Pulmonary artery endothelial cell (primary cell): ENCODE data around the gene CNTD1. TPM values are rescaled to one million over a fixed set of nuclear protein-coding genes. Genes with fewer than 3 reads are reported as not detected.
"Not testable (repeated sequence)": the region's sequence is repeated elsewhere in the genome, so short reads cannot be mapped to it uniquely, and the experiment has no call there.

Source experiments
- DNase-seq: peaks from one replicate; pipeline ENCODE4 v3.0.0-alpha.2; 2011; ENCODE audit warnings: low read depth, low spot score
- total RNA-seq: library from RNA; depleted of rRNA; stranded (reverse); fragments of >200 nt; gene quantifications from 2 replicates; pipeline ENCODE4 v1.2.3, GENCODE V29; 2014

The CNTD1 gene, protein sequence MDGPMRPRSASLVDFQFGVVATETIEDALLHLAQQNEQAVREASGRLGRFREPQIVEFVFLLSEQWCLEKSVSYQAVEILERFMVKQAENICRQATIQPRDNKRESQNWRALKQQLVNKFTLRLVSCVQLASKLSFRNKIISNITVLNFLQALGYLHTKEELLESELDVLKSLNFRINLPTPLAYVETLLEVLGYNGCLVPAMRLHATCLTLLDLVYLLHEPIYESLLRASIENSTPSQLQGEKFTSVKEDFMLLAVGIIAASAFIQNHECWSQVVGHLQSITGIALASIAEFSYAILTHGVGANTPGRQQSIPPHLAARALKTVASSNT
- 0.04 TPM in 1 of 2 replicates, not detected in the other for total RNA-seq

GRCh38 chr17:42798383-42799380 is at the start of gene CNTD1, which contains the start of gene COA3:
CNTD1 (plus strand) TSS chr17:42798861; CDS start chr17:42799068, 207 bp downstream.
COA3 (minus strand) TSS chr17:42798704; CDS start chr17:42798681, 23 bp downstream.
- peak; percentile 48 for DNase-seq

DNA sequence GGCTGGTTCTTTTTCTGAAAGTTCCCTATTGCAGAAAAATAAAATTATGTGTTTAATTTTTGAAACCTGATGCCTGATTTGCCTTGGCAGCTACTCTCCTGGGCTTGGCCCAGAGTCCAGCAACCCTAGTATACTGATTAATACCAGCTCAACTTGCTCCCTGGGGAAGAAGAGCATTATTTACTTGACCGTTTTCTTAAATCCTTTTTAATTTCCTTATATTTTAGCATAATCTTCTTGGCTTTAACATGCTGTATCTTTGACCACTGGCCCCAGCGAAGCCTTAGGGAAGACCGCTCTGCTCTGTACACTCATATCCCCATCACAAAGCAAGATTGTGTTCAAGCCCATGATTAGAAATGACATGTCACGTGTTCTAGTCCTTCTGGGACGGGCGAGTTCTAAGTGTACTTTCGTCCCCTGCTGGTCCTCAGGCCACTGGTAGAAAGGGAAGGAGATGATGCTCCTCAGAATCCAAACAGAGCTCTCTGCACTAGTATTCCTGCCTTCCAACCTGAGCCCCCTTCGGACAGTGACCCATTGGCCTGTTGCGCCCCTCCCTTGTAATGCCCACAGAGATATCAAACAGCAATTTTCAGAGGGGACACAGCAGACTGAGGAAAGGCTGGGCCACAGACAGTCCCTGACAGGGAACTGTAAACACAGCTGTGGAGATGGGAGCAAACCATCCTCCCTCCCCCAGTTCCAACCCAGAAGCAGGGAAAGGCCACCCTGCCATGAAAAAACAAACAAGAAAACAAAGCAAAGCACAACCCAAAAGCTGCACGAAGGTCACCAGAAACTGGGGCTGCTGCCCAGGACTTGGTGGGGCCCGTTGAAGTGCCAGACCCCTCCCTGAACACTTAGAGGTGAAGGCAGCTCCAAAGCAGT is 49.5 kb upstream of the CNTD1 start:
- no peak for DNase-seq

GRCh38 chr17:42750739-42751344 is 47.8 kb upstream of the CNTD1 start:
- no peak for DNase-seq

- no peak for DNase-seq
Observed at GRCh38 chr17:42751628-42752027, 47.0 kb upstream of the CNTD1 start.

DNA sequence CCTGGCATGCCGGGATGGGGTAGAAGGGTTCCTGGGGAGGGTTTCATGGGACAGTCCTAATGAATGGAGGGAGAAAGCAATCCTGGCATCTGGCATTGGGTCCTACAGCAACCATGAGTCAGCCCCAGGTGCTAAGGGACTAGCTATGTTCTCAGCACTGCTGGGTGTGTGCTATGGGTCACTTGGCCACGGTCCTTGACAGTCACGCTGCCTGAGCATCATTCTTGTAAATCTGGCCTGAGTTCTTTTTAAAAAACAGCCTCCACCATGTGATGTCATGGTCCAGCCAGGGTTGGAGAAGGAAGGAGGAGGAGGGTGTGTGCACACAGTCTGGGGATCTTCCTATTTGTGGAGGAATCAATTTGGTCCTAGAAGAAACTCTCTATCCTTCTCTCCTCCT is 43.9 kb upstream of the CNTD1 start:
- no peak for DNase-seq

DNA sequence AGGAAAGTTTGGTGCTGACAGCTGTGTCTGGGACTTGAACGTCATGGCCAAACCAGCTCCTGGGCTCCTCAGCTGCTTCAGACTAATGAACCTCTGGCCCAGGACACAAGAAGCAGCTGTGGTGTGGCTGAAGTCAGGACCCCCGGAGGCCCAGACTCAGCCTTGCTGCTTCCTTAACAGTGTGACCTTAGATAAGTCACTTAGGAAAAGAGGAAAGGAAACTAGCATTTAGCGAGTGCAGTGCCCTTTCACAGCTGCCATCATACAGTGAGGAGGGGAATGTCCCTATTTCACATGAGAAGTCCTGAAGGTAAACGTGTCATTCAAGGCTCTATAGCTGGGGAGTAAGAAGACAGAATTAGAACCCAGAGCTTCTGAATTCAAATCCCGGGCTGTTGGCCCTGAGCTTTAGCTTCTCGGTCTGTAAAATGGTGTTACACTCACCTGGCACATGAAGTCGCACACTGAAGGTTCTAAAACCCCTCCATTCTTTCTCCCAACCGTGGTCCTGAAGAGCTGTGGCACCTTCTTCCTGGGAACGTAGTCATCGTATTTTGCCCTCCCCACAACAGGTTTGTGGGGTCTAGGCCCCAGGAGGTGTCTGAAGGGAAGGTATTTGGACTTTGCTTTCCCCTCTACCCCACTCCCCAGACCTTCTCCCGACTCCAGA is 38.5 kb upstream of the CNTD1 start:
- DNase-seq: no peak

- no peak for DNase-seq
Observed at GRCh38 chr17:42760652-42761581, 37.7 kb upstream of the CNTD1 start, which contains the start of gene RAMP2. RAMP2 (plus strand) TSS chr17:42761227; CDS start chr17:42761262, 35 bp downstream.

GRCh38 chr17:42761638-42762037 is 37.0 kb upstream of the CNTD1 start:
- DNase-seq: no peak

- no peak for DNase-seq
Observed at GRCh38 chr17:42766124-42766523, 32.5 kb upstream of the CNTD1 start.

DNA sequence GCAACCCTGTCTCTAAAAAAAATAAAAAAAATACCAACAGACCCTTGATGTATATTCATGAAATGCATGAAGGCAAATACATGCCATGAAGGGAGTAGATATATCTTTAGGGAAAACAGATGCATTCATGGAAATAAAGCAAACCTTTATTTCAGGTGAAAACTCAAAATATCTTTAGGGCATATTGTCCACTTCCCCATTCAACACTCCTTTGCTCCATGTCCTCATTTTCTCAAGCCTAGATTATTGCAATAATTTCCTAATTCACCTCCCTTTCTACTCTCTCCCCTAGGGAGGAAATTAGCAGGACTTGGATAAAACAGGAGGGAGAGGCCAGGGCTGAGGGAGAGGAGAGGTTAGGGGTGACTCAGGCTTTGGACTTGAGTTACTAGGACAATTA is 31.1 kb upstream of the CNTD1 start:
- DNase-seq: no peak

DNA sequence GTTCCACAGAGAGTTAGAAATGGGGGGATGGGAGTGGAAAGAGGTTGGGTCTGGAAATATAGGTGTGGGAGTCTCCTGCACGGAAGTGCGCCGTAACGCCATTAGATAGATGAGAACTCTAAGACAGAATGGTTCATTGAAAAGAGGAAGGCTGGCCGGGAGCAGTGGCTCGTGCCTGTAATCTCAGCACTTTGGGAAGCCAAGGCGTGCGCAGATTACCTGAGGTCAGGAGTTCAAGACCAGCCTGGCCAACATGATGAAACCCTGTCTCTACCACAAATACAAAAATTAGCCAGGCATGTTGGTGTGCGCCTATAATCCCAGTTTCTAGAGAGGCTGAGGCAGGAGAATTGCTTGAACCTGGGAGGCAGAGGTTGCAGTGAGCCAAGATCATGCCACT is 30.7 kb upstream of the CNTD1 start:
- DNase-seq: not testable (repeated sequence)

DNA sequence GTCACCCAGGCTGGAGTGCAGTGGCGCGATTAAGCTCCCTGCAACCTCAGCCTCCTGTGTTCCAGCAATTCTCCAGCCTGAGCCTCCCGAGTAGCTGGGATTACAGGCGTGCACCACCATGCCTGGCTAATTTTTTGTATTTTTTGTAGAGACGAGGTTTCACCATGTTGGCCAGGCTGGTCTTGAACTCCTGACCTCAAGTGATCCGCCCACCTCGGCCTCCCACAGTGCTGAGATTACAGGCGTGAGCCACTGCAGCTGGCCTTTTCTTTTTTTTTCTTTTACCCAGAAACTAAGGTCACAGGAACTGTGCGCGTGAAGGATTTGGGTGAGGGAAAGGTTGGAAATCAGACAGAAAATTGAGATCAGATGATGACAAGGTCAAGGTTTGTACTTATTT is 28.7 kb upstream of the CNTD1 start:
- DNase-seq: not testable (repeated sequence)

GRCh38 chr17:42772945-42773289 is 25.7 kb upstream of the CNTD1 start:
- DNase-seq: no peak

DNA sequence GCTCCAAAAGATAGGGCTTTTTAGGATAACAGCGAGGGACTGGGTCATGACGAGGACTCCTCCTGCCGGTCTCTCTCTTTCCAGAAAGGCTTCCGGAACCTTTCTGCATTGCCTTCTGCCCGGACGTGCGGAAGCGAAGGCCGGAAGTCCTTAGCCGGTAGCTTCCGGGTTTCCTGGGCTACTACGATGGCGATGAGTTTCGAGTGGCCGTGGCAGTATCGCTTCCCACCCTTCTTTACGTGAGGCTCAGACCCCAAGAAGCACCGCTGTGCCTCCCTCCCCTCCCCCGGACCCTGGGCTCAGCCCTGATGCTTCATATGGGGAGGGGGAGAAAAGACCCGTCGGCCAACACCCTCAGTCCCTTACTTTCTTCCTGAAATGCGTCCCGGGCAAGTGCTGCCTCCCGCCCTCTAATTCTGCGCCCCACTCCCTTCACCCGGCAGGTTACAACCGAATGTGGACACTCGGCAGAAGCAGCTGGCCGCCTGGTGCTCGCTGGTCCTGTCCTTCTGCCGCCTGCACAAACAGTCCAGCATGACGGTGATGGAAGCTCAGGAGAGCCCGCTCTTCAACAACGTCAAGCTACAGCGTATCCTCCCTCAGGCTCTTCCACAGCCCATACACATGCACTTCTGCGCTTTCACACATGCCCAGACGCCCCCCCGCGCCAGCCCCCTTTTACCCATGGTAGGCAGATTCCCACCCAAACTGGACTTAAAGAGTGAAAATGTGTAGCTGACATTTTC is 25.2 kb upstream of the CNTD1 start, which contains the start of gene VPS25:
Gene VPS25, plus strand, starts transcription at position 160 of the 746 bp plus-strand sequence. Its CDS starts 27 bp downstream, at position 187.
- no peak for DNase-seq

- DNase-seq: no peak
Observed at GRCh38 chr17:42774066-42774745, 24.5 kb upstream of the CNTD1 start.

GRCh38 chr17:42775534-42776098 is 23.0 kb upstream of the CNTD1 start:
- no peak for DNase-seq

DNA sequence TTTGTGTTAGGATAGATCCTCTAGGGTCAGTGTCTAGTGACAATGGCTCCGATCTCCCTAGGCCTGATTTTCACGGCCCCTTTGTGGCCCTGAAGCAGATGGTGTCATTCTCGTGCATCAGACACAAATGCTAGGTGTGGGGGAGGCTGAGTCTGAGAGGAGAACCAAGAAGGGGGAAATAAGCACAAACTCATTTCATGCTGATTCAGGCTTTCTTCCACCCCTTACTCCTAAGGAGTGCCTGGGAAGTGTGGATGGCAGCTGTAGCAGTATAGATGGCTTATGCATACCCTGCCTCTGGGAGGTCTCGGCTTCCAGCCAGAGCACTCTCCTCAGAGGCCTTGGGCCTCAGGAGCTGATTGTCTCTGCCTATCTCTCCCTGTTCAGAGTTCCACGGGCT is 20.1 kb upstream of the CNTD1 start:
- no peak for DNase-seq
